Neural crest cell (in vitro differentiated cells): ENCODE results near the gene PTX3. TPM values are rescaled to one million over a fixed set of nuclear protein-coding genes. Genes with fewer than 3 reads are reported as not detected.

Experiments
- DNase-seq: peaks from one replicate; pipeline ENCODE4 v3.0.0; 2021; ENCODE audit warnings: low read depth, mixed read lengths, low spot score
- H3K27ac Mint-ChIP-seq: one replicate; pipeline ENCODE4 v1.8.0; 2021; ENCODE audit warnings: mild to moderate bottlenecking, mixed read lengths; ENCODE audit not compliant: unreplicated experiment
- H3K27me3 Mint-ChIP-seq: 2 replicates; pipeline ENCODE4 v1.8.0; 2021; ENCODE audit warnings: low read depth, mild to moderate bottlenecking, mixed read lengths
- H3K36me3 Mint-ChIP-seq: 2 replicates; pipeline ENCODE4 v1.8.0; 2021; ENCODE audit warnings: low read depth, mild to moderate bottlenecking, mixed read lengths
- H3K4me1 Mint-ChIP-seq: 2 replicates; pipeline ENCODE4 v1.8.0; 2021; ENCODE audit warnings: mixed read lengths
- H3K4me3 Mint-ChIP-seq: one replicate; pipeline ENCODE4 v1.8.0; 2021; ENCODE audit warnings: mild to moderate bottlenecking, mixed read lengths
- H3K9me3 Mint-ChIP-seq: 2 replicates; pipeline ENCODE4 v1.8.0; 2021; ENCODE audit warnings: mixed read lengths
- CTCF ChIP-seq: fragments of 200-600 bp; sonication (generic); conservative IDR thresholded peaks from 2 replicates; pipeline ENCODE4 v1.5.0; 2021; ENCODE audit warnings: antibody characterized with exemption, mild to moderate bottlenecking
- total RNA-seq: library from RNA; stranded (reverse); gene quantifications from 2 replicates; pipeline ENCODE4 v1.2.1, GENCODE V29; 2021

The PTX3 gene
- total RNA-seq, 1 donor from 2014 or later = 45.6 TPM

GRCh38 chr3:157441102-157441624 lies 4.5 kb downstream of the PTX3 start:
- Mint-ChIP-seq H3K27me3 (no peaks in the 10 kb centered on the region), H3K36me3 (peaks cover 26% of the 10 kb centered on the region), H3K4me3 (peak overlapping the region; percentile 36), H3K9me3 (no peaks in the 10 kb centered on the region), H3K27ac (no peak overlapping the region), H3K4me1 (peaks cover 56% of the 10 kb centered on the region)
- no peak for TF ChIP-seq CTCF
- DNase-seq = no peak

- Mint-ChIP-seq H3K4me3 (peak overlapping the region; percentile 6), H3K9me3 (no peaks in the 10 kb centered on the region), H3K27ac (no peak overlapping the region), H3K4me1 (peaks cover 54% of the 10 kb centered on the region), H3K27me3 (no peaks in the 10 kb centered on the region), H3K36me3 (peaks cover 26% of the 10 kb centered on the region)
- no peak for DNase-seq
- no peak for TF ChIP-seq CTCF
Observed at GRCh38 chr3:157442729-157443128, 6.1 kb downstream of the PTX3 start.

- H3K27ac Mint-ChIP-seq = no peak overlapping the region
- H3K36me3 Mint-ChIP-seq = peaks cover 21% of the 10 kb centered on the region
- TF ChIP-seq CTCF = no peak
- no peak for DNase-seq
- H3K27me3 Mint-ChIP-seq = no peaks in the 10 kb centered on the region
- no peaks in the 10 kb centered on the region for H3K9me3 Mint-ChIP-seq
- H3K4me1 Mint-ChIP-seq = peaks cover 44% of the 10 kb centered on the region
- peak overlapping the region; percentile 24 for H3K4me3 Mint-ChIP-seq
Observed at GRCh38 chr3:157443905-157444796, 7.5 kb downstream of the PTX3 start.

GRCh38 chr3:157444797-157445184 lies 8.1 kb downstream of the PTX3 start:
- TF ChIP-seq CTCF = no peak
- Mint-ChIP-seq H3K36me3 (peaks cover 19% of the 10 kb centered on the region), H3K4me3 (no peak overlapping the region), H3K4me1 (peaks cover 38% of the 10 kb centered on the region), H3K27ac (no peak overlapping the region), H3K27me3 (no peaks in the 10 kb centered on the region), H3K9me3 (no peaks in the 10 kb centered on the region)
- DNase-seq = no peak

- Mint-ChIP-seq H3K4me3 (no peak overlapping the region), H3K36me3 (peaks cover 16% of the 10 kb centered on the region), H3K27me3 (no peaks in the 10 kb centered on the region), H3K9me3 (no peaks in the 10 kb centered on the region), H3K4me1 (peaks cover 29% of the 10 kb centered on the region), H3K27ac (no peak overlapping the region)
- no peak for DNase-seq
- no peak for TF ChIP-seq CTCF
Observed at GRCh38 chr3:157445857-157446256, 9.2 kb downstream of the PTX3 start.
